Fibroblast of upper back skin (primary cell): ENCODE results near the gene STPG3.

Source experiments
- DNase-seq: peaks from one replicate; pipeline ENCODE4 v3.0.0-alpha.2; 2013

STPG3 gene

DNA sequence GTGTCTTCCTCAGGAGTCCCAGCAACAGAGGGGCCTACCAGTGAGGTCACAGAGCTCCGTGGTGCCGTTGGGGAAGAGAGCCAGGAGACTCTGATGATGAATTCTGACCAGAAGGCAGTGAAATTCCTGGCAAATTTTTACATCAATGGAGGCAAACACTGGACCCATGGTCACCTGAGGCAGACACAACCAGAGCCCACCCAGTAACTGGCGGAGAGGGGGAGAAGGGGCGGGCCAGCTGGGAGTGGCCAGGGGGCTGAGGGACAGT lies at the start of gene STPG3:
STPG3 (plus strand) TSS at position 93 of the 268 bp plus-strand sequence; CDS start at position 94, 1 bp downstream.
- no peak for DNase-seq

DNA sequence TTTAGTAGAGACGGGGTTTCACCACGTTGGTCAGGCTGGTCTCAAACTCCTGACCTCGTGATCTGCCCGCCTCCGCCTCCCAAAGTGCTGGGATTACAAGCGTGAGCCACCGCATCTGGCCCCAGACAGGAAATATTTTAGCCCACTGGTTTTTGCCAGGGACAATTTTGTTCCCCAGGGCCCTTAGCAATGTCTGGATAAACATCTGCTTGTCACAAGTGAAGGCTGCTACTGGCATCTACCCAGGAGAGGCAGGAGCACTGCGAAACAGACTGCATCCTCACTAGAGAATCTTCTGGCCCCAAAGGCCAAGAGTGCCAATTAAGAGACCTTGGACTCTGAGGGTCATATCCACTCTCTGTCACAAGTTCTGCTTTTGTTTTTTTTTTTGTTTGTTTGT lies 48.1 kb upstream of the STPG3 start:
- DNase-seq, result no peak

DNA sequence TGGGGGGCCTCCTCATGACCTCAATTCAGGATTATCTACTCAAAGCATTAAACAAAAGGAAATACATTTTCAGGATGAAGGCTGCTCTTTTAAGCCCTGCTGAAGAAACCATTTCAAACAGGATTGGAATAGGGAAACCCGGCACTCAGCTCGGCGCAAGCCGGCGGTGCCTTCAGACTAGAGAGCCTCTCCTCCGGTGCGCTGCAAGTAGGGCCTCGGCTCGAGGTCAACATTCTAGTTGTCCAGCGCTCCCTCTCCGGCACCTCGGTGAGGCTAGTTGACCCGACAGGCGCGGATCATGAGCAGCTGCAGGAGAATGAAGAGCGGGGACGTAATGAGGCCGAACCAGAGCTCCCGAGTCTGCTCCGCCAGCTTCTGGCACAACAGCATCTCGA lies 46.4 kb upstream of the STPG3 start:
- no peak for DNase-seq

DNA sequence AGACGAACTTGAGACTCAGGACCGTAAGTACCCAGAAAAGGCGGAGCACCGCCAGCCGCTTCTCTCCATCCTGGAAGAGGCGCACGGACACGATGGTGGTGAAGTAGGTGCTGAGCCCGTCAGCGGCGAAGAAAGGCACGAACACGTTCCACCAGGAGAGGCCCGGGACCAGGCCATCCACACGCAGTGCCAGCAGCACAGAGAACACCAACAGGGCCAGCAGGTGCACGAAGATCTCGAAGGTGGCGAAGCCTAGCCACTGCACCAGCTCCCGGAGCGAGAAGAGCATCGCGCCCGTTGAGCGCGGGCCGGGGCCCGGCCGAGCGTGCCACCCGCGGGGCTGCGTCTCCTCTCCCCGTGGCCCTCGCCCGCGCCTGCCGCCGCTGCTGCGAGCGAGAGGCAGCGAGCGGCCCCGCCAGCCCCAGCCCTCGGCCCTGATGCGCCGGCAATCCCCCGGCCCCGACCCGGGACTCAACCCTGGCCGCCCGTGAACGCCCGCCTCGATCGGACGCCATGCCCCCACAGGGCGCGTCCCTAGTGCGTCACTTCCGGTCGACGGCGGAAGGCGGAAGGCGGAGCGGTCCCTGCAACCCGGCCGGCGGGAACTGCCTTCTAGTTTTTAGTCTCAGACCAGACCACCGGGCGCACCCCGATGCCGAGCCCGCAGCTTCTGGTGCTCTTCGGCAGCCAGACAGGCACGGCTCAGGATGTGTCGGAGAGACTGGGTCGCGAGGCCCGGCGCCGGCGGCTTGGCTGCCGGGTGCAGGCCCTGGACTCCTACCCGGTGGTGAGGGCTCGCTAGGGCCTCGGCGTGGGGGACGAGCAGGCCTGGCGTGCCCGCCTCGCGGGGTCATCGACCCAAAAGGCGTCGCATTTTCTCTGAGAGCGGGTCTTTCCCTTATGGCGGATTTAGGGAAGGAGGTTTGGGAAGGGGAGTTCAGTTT lies 45.7 kb upstream of the STPG3 start, which contains the start of the genes NDOR1 and TMEM203:
NDOR1 (plus strand) TSS at position 575 of the 944 bp plus-strand sequence; CDS start at position 653, 78 bp downstream.
TMEM203 (minus strand) TSS at position 523 of the 944 bp plus-strand sequence; CDS start at position 289, 234 bp downstream.
- DNase-seq, result peak; percentile 81

DNA sequence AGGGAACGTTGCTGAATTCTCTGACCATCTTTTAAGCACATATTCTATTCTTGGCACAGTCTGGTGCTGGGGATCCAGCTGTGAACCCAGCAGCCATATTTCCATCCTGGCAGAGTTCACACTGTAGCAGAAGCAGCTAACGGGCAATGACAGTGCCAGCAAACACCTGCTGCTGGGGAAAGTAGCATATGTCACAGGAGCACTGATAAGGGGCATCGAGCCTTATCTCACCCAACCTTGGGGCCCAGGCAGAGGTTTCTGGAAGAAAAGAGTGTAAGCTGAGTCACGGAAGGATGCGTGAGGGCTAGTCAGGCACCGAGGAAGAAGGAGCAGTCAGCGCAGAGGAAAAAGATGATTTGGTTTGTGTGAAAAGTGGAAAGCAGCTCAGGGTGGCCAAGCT lies 44.5 kb upstream of the STPG3 start:
- DNase-seq, result no peak

DNA sequence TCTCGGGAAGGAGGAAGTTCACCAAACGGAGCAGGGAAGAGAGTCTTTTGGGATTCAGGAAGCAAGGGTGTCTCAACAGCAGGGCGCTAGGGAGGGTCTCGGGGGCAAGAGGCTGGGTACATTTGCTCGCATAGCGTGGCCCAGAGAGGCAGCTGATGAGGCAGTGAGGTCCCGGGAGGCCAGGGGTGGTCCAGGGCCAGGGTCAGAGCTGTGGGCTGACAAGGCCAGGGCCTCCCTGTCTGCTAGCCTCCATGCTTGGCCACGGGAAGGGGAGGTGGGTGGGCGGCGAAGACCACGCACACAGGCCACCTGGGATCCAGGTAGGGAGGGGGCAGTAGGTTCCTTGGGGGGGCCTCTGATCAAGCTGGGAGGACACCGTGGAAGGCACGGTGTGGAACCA lies 39.6 kb upstream of the STPG3 start:
- no peak for DNase-seq

DNA sequence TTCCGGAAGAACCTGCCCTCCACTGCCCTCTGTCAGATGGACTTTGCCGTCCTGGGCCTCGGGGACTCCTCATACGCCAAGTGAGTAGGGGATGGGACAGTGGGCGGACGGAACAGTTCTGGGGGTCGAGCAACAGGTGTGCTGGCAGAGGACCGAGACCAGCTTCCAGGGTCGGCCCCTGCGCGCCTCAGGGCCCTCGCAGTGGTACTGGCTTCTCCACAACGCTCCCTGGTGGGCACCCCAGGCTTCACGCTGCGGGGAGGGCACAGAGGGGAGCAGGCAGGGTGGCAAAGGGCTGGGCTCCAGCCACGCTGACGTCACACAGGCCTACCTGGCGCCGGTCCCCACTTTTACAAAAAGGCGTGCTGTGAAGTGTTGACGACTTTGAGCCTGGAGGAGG lies 38.6 kb upstream of the STPG3 start:
- no peak for DNase-seq

DNA sequence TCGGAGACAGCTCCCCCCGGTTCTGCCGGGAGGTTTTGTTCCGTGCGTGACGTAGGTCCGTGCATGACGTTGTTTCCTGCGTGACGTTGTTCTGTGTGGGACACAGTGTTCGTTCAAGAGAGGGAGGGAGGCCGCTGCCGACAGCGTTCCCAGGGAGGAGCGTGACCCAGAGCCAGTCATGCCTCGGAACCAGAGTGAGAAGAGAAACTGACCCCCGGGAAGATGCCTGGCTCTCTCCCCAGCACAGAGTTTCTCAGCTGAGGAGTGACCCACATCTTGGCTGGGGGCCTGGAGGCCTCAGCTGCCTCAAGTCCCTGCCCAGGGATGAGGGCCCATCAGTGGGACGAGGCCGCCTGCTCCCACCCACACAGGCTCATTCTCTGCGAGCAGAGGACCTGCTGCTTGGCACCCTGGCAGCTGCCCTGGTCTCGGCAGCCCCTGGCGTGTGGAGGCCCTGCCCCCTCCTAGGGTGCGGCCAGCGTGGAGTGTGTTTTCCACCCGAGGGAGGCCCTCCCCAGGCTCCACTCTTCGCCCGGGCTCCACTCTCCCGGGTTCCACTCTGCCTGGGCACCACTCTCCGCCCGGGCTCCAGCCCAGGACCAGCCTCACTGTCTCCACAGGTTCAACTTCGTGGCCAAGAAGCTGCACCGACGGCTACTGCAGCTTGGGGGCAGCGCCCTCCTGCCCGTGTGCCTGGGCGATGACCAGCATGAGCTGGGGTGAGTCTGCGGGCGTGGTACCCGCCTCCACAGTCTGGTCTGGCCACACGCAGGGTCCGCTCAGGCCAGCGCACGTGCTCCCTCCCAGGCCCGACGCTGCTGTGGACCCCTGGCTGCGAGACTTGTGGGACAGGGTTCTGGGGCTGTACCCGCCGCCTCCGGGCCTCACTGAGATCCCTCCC lies 37.7 kb upstream of the STPG3 start:
- no peak for DNase-seq

DNA sequence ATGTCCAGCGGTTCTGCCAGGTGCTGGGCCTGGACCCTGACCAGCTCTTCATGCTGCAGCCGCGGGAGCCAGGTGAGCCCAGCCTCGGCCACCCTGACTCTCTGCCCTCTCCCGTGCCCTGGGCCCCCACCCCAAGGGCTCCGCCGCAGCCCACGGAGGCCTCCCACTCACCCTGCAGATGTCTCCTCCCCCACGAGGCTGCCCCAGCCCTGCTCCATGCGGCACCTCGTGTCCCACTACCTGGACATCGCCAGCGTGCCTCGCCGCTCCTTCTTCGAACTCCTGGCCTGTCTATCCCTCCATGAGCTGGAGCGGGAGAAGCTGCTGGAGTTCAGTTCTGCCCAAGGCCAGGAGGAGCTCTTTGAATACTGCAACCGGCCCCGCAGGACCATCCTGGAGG lies 36.5 kb upstream of the STPG3 start:
- DNase-seq, result no peak

DNA sequence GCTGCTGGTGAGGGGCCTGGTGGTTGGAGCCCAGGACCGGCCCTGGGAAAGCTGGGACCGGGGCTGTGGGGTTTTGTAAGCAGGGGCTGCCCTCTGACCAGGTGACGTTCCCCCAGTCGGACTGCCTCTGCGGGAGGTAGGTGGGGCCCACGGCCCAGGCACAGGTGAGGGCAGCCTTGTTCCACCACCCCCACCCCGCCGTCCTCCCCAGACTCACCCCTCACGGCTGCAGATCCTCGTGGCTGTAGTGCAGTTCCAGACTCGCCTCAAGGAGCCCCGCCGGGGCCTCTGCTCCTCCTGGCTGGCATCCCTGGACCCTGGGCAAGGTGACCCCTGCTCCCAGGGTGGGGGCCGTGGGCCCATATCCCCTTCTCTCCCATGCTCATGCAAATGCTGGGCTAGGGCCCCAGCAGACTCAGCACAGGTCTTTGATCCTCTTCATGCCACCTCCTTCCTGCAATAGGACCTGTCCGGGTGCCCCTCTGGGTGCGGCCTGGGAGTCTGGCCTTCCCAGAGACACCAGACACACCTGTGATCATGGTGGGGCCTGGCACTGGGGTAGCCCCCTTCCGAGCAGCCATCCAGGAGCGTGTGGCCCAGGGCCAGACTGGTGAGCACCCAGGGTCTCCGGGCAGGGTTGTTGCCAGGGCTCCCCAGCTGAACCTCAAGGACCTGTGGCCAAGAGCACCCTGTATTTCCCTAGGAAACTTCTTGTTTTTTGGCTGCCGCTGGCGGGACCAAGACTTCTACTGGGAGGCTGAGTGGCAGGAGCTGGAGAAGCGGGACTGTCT lies 35.7 kb upstream of the STPG3 start:
- no peak for DNase-seq

DNA sequence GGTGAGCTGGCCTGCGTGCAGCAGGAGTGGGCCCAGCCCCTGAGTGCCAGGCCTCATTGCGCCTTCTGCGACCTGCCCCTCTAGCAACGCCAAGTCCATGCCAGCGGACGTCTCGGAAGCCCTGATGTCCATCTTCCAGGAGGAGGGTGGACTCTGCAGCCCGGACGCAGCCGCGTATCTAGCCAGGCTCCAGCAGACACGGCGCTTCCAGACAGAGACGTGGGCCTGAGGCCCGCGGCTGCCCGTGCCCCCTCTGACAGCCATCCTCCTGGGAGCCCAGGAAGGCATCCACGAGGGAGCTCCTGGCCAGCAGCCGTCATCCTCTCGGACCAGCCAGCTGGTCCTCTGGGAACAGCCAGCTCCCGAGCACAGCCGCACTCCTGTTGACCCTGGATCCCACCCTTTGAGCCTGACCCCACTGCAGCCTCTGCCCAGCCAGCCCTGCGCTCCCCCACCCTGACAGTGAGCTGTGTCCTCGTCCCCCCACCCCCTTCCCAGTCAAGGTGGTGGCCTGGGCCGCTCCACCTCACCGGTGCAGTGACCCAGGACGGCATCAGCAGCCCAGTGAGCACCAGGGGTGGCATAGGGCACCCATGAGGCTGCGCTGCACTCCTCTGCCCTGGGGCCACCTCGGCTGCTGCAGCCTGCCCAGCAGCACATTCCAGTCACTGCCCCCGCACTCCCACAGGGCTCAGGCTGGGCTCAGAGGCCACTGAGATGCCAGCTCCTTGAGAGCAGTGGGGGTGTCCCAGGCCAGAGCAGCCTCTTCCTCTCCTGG lies 34.7 kb upstream of the STPG3 start:
- no peak for DNase-seq

DNA sequence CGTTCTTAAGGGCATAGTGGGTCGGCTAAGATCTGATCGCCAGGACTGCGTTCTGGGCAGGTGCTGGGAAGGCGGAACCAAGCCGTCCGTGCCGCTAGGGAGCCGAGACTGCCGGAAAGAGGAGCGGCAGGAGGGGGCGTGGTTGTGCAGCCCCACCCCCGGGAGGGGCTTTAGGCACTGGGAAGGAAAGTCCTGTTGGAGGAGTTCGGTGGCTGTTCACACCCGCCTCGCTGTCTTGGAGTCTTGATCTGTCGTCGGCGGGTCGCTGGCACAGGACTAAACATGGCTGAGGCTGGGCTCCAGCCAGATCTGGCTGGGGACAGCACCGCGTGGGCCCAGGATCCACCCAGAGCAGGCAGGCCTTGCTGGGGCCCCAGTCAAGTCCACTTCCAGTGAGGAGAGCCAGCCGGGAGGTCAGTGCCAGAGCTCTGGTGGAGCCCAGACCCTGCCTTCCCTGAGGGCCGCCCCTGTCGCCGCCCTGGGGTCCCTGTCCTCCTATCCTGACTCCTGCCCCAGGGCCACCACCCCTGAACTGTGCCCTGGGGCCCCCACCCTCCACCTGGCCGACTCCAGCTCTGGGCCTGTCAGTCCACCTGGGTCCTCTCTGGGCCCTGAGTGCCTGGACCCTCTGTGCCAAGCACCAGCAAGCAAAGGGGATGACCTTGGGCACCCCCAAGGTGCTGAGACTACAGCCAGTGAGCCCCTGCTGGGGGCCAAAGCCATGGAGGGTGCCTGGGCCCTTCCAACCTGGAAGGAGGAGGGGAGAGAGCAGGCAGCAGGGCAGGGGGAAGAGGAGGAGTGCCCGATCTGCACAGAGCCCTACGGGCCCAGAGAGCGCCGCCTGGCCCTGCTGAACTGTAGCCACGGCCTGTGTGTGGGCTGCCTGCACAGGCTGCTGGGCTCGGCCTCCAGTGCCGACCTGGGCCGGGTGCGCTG lies 33.5 kb upstream of the STPG3 start:
- DNase-seq, result no peak

DNA sequence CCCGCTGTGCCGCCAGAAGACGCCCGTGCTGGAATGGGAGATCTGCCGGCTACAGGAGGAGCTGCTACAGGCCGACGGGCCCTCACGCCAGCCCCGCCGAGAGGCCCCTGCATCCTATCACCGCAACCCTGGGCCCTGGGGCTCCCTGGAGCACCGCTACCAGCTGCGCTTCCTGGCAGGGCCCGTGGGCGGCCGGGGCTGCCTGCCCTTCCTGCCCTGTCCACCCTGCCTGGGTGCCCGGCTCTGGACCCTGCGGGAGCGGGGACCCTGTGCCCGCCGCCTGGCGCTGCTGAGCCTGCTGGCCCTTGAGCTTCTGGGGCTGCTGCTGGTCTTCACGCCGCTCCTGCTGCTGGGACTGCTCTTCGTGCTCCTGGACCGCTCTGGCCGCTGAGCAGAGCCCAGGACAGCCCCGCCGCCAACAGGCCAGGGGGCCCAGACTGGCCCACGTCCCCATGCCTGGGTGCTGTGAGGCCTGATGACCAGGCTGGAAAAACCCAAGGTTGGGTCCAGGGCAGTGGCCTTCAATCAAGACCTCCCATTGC lies 32.8 kb upstream of the STPG3 start:
- DNase-seq, result no peak

DNA sequence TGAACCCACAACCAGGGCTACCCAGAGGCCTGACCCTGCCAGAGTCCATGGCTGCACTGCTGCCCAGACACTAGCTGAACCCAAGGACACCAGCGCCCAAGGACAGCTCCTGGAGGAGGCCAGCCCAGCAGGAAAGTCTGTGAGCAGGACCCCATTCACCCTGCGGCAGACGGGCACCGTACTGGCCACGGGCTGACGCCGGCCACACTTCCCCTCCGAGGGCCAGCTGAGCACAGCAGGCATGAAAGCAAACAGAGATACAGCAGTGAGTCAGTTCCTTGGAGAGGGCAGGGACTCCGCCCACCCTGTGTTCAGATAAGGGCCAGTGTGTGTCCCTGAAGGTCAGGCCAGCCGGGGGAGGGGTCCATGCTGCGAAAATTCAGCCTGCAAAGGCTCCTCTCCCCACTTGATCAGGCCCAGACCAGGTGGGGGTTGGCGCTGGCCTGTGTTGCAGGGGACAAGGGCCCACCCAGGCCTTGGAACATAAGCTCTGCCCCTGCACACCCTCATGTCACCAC lies 32.3 kb upstream of the STPG3 start:
- DNase-seq, result no peak

DNA sequence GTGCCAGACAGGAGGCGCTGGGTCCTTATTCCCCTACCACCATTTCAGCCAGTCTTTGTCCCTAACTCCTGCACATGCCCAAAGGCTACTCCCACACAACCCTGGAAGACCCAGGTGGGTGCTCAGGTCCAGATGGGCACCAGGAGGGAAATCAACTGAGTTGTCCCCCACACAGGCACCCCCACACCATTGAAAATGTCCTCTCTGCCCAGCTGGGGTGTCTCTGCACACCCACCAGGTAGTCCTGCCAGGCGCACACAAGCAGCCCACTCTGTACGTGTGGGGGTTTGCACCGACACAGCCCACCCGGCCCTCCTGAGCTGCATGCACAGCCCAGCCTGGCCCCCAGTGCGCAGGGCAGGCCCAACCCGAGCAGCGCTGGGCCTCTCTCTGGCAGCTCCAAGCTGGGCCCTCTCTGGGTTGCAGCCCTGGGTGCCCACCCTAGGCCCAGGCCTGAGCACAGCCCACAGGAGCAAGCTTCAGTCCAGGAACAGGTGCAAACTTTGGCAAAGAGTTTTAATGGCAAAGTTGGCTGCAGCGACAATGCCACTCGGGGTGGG lies 31.2 kb upstream of the STPG3 start:
- DNase-seq, result no peak

DNA sequence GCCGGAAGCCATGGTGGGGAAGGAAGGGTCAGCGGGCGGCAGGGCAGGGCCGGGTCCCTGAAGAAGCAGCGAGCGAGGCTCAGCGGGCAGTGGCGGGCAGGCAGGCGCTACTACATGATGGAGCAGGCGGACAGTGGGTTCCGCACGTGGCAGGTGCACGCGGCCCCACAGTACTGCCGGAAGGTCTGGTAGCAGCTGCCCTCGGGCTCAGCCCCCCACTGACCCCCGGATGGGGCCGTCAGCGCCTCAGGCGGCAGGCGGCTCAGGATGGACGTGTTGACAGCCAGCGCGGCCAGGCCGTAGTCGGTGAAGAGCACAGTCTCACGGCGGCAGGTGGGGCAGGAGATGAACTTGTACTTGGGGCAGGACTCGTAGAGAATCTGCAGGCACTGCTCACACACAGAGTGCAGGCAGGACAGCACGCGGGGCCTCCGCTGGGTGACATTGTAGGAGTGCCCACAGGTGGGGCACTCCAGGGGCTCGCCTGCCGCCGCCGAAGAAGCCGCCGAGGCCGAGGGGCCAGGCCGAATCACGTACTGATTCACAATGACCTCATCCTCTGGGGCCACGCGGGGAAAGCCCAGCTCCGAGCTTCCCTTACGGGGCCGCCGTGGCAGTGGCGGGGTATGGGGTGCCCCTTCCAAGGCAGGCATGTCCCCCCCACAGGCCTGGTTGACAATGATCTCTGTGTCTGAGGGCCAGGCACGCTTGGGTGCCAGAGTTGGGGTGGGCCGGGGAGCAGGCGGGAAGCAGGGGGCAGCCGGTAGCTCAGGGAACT lies 30.6 kb upstream of the STPG3 start:
- no peak for DNase-seq

DNA sequence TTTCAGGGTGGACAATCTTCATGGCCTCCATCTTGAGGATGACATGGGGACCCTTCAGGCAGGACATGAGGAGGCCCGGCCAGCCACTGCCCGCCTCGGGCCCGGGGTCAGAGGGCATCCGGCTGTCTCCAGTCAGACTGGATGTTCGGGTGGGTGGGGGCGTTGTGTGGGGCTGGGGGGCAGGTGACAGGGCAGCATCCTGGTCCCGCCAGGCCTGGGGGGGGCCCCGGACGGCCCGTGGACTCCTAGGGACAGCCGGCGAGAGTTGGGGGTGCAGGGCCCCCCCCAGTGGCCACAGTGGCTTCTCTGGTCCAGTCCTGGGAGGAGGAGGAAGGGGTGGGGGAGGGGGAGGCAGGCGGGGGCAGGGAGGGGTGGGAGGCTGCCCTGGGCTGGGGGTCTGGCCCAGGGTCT lies 30.0 kb upstream of the STPG3 start:
- no peak for DNase-seq

DNA sequence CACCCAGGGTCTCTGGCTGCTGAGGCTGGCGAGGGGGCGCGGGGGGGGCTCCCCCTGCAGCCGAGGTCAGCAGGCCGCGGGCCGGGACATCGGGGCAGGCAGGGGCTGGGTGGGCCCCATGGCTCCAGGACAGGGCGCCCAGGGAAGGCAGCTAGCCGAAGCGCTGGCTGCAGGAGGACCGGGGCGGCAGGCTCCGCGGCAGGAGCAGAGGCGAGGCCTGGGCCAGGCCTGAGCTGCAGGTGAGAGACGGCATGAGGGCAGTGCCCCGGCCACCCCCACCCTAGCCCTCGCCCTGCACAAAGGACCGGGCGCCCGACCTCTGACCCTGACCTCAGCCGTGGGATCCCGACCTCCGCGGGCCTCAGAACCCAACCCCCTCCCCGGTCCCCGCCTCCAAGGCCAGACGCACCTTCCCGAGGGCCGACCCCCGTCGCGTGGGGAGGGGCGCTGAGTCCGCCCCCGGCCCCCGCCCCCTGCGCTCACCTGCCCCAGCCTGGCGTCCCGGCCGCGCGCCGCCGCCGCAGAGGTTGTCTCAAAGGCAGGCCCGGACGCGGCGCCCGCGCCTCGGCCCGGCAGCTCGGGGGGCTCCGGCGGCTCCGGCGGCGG lies 29.5 kb upstream of the STPG3 start:
- no peak for DNase-seq
